Loucy (cell line): ENCODE results near the gene HECA.
A peak's percentile ranks its signal among the peaks of the same experiment; 100 is the strongest.

Experiments
- CTCF ChIP-seq: fragments of 200-600 bp; sonication (generic); conservative IDR thresholded peaks from 2 replicates; pipeline ENCODE4 v1.5.1; 2014; ENCODE audit warnings: mild to moderate bottlenecking, antibody characterized with exemption, low read length
- EZH2phosphoT487 ChIP-seq: fragments of 200-600 bp; IDR thresholded peaks from 2 replicates; pipeline ENCODE4 v1.6.1; 2018; ENCODE audit warnings: antibody characterized with exemption, mild to moderate bottlenecking, moderate library complexity, borderline replicate concordance

GRCh38 chr6:139124887-139125672, 9.8 kb upstream of the HECA start:
- TF ChIP-seq CTCF (peak; percentile 94), EZH2phosphoT487 (no peak)
